ENCODE data around the gene FOXO1. TPM values are rescaled to one million over a fixed set of nuclear protein-coding genes. Genes with fewer than 3 reads are reported as not detected.

Gene FOXO1
- total and polyA plus RNA-seq, 2 of the 13 experiments (the other 11 are each of a cell fraction or from before 2014, with no cell fraction given): 8.1 to 13.1 TPM

GRCh38 chr13:40568246-40569023, 98.0 kb downstream of the FOXO1 start (continued):
- no peak for TF ChIP-seq ZHX2 (IDR thresholded peaks at IDR 0.05; ENCODE audit: low read depth)
- TF ChIP-seq ZHX2 (CRISPR knock-in tag; IDR thresholded peaks at IDR 0.05; ENCODE audit: borderline replicate concordance): no peak
- TF ChIP-seq MBD4 (IDR thresholded peaks at IDR 0.05; ENCODE audit: borderline replicate concordance, low read length): no peak
- no peak for TF ChIP-seq ZZZ3 (CRISPR knock-in tag; IDR thresholded peaks at IDR 0.05; ENCODE audit: borderline replicate concordance)
- 0 out of 2 replicates have a peak, but pooled peaks have one; percentile 62 for TF ChIP-seq ZBTB7B (CRISPR knock-in tag; IDR thresholded peaks at IDR 0.05)
- TF ChIP-seq TRIM24 (CRISPR knock-in tag; IDR thresholded peaks at IDR 0.05): no peak
- TF ChIP-seq, protein P1, sequence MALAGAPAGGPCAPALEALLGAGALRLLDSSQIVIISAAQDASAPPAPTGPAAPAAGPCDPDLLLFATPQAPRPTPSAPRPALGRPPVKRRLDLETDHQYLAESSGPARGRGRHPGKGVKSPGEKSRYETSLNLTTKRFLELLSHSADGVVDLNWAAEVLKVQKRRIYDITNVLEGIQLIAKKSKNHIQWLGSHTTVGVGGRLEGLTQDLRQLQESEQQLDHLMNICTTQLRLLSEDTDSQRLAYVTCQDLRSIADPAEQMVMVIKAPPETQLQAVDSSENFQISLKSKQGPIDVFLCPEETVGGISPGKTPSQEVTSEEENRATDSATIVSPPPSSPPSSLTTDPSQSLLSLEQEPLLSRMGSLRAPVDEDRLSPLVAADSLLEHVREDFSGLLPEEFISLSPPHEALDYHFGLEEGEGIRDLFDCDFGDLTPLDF (CRISPR knock-in tag; IDR thresholded peaks at IDR 0.05): no peak
- peak; percentile 45; the same call in 1 of the 2 replicates for TF ChIP-seq HOMEZ (CRISPR knock-in tag; IDR thresholded peaks at IDR 0.05; ENCODE audit: low read depth)
- TF ChIP-seq MED1 (CRISPR knock-in tag; IDR thresholded peaks at IDR 0.05): peak; percentile 75; the same call in 1 of the 2 replicates
- no peak for TF ChIP-seq ZNF292 (CRISPR knock-in tag; IDR thresholded peaks at IDR 0.05; ENCODE audit: borderline replicate concordance, low read depth)
- peak; percentile 66 for TF ChIP-seq ZFX (CRISPR knock-in tag; IDR thresholded peaks at IDR 0.05; ENCODE audit: low read depth)
- no peak for TF ChIP-seq NR2C2 (CRISPR knock-in tag; IDR thresholded peaks at IDR 0.05; ENCODE audit: borderline replicate concordance)
- no peak for TF ChIP-seq NFATC3 (CRISPR knock-in tag; IDR thresholded peaks at IDR 0.05)
- TF ChIP-seq, protein P2, sequence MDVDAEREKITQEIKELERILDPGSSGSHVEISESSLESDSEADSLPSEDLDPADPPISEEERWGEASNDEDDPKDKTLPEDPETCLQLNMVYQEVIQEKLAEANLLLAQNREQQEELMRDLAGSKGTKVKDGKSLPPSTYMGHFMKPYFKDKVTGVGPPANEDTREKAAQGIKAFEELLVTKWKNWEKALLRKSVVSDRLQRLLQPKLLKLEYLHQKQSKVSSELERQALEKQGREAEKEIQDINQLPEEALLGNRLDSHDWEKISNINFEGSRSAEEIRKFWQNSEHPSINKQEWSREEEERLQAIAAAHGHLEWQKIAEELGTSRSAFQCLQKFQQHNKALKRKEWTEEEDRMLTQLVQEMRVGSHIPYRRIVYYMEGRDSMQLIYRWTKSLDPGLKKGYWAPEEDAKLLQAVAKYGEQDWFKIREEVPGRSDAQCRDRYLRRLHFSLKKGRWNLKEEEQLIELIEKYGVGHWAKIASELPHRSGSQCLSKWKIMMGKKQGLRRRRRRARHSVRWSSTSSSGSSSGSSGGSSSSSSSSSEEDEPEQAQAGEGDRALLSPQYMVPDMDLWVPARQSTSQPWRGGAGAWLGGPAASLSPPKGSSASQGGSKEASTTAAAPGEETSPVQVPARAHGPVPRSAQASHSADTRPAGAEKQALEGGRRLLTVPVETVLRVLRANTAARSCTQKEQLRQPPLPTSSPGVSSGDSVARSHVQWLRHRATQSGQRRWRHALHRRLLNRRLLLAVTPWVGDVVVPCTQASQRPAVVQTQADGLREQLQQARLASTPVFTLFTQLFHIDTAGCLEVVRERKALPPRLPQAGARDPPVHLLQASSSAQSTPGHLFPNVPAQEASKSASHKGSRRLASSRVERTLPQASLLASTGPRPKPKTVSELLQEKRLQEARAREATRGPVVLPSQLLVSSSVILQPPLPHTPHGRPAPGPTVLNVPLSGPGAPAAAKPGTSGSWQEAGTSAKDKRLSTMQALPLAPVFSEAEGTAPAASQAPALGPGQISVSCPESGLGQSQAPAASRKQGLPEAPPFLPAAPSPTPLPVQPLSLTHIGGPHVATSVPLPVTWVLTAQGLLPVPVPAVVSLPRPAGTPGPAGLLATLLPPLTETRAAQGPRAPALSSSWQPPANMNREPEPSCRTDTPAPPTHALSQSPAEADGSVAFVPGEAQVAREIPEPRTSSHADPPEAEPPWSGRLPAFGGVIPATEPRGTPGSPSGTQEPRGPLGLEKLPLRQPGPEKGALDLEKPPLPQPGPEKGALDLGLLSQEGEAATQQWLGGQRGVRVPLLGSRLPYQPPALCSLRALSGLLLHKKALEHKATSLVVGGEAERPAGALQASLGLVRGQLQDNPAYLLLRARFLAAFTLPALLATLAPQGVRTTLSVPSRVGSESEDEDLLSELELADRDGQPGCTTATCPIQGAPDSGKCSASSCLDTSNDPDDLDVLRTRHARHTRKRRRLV (CRISPR knock-in tag; IDR thresholded peaks at IDR 0.05): no peak
